T-helper 22 cell (primary cell): ENCODE results near the gene KRTAP21-1.
"Not testable (repeated sequence)": the region's sequence is repeated elsewhere in the genome, so short reads cannot be mapped to it uniquely, and the experiment has no call there.

ENCODE experiments used
- DNase-seq: peaks from one replicate; pipeline ENCODE4 v3.0.0-alpha.2; 2020; ENCODE audit warnings: low read depth

KRTAP21-1 gene

GRCh38 chr21:30755328-30755727 is at the start of gene KRTAP21-1:
KRTAP21-1 (minus strand) TSS chr21:30755428; CDS start chr21:30755378, 50 bp downstream.
- DNase-seq = not testable (repeated sequence)

- no peak for DNase-seq
Measured at GRCh38 chr21:30800605-30801004, 45.4 kb upstream of the KRTAP21-1 start.

GRCh38 chr21:30793581-30794314 is 38.5 kb upstream of the KRTAP21-1 start:
- no peak for DNase-seq

- DNase-seq = no peak
Measured at GRCh38 chr21:30779249-30779648, 24.0 kb upstream of the KRTAP21-1 start.

DNA sequence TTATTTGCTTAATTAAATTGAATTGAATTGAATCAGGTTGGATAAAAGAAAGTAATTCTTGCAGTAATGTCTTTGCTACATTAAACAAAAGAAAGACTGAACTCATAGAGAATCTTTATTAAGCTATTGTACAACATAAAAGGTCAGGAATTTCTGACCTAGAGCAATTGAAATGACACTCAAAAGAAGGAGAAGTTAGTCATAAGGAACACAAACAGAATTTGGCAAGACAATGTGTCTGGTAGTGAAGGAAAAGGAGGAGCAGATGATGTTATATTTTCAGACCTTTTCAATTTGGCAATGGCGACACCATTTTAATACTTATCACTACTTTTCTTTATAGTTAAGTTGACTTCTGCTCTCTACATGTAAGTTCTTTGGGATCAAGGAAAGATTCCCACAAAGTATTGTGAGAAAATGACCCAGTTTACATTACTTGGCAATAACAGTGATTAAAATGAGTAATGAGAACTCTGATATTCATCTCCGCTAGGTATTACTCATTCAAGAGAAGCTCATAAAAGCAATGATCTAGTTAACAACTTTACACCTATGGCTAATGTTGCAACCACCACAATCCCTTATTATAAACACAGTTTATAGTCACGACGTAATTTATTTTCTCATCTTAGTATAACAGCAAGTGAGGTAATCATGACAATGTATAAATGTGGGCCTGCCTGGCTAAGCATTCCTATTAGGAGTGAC is 14.7 kb upstream of the KRTAP21-1 start:
- no peak for DNase-seq

DNA sequence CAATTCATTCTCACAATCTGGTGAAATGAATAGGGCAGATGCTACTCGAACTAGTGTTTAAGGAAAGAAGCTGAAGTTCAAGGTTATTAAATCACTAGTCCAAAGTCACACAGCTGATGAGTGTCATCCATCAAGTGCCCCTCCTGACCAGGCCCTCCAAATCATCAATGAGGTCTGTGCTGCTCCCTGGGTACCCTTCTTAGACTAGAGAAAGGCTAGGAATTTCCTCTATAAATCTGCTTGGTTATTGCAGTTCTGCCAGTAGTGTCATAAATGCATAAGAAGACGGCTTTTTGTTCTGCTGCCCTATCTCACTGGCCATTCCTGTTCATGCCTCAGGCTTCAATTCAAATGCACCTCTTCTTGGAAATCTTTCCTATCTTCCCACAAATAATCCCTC is 5.5 kb upstream of the KRTAP21-1 start:
- no peak for DNase-seq

DNA sequence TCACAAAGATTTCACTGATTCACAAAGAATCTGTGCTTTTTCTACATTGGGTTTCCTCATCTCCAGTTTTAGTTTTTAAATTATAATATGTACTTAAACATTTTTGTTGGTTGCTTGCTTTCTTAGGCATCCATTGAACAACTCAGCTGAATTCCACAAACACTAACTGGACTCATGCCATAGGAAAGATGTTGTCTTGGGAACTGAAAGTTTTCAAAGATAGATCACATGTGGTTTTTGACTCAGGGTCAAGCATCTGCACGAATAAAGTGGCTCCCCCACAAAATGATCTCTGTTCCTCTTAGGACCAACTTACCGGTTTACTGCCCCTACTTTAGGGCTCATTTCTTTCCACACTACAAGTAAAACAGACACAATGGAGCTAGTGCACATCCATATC is 3.1 kb upstream of the KRTAP21-1 start:
- DNase-seq = no peak

DNA sequence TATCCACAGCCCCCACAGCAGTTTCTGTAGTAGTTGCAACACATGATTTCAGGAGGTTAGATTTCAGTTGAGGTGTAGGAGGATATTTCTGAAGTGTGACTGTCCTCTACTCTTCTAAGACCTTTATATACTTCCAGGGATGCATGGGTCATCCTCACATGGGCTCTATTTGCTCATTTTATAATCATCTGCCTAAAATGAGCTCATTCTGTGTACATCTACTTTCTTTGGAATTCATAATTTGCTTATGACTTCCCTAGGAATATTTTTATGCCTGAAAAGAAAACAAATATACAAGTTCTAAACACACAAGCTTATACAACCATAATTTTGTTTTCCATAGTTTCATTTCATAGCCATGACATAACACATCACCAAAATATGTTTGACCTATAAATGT is 8.1 kb downstream of the KRTAP21-1 start, which contains the start of gene KRTAP21-2:
Gene KRTAP21-2, minus strand, starts transcription at position 101 of the 400 bp plus-strand sequence. Its CDS starts 57 bp downstream, at position 44.
- no peak for DNase-seq

GRCh38 chr21:30740462-30740861 is 14.8 kb downstream of the KRTAP21-1 start:
- DNase-seq = no peak

DNA sequence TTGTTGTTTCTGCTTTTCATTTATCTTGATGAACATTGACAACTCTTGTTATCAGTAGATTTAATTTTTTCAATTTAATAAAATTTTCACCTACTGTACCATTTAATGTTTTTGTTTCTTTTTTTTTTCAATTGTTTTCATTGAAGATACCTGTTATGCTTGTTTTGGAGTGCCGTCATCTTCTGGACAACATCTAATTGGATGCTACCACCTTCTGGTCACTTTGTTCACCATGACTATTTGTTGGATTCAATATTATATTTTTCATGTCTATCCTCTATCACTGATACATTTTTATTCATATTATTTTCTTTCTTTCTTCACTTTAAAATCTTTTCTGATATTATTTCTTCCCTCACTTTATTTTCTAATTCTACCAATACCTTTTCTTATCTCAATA is 22.2 kb downstream of the KRTAP21-1 start:
- no peak for DNase-seq

DNA sequence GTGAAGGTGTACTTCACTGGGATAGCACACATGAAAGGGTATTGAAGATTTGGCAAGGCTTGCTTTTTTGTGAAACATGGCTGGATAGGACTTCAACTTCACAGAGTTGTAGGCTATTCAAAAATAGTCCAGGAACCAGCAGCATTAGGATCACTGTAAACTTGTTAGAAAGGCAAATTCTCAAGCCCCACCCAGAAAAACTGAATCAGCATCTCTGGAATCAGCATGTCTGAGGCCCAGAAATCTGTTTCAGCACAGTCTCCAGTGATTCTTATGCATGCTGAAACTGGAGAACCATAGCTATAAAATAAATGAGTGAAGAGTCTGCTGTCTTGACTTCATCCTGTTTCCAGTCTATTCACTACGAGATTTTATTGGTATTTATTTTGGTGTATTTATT is 28.5 kb downstream of the KRTAP21-1 start:
- no peak for DNase-seq

GRCh38 chr21:30719401-30719800 is 35.8 kb downstream of the KRTAP21-1 start:
- DNase-seq = no peak

DNA sequence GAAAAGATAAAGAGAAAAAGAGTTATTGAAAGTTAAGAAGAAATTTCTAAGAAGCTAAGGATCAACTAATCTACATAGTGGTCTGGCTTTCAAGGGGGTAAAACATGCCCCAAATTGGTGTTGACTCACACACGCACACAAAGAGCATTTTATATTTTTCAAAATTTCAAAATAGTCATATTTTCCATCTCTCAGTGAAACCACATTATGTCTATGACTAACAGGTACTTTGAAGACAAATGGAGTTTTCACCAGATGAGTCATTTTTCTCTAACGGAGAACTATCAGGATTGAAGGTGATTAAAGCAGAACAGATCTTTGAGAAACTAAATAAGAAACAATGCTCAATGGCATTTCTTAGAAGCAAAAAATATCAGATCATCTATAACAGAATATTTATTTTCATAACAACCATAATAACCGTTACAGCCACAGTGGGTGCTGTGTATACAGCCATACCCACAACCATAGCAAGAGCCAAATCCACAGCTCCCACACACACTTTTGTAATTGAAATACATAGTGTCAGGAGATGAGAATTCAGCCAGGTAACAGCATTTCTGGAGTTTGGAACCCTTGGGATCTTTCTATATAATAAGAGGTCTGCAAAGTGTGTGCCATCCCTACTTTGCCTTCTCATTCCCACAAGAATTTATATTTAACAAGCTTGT is 36.9 kb downstream of the KRTAP21-1 start, which contains the start of gene KRTAP21-3:
Gene KRTAP21-3, minus strand, starts transcription at position 539 of the 671 bp plus-strand sequence. Its CDS starts 18 bp downstream, at position 521.
- no peak for DNase-seq

GRCh38 chr21:30717105-30717504 is 38.1 kb downstream of the KRTAP21-1 start:
- no peak for DNase-seq

- no peak for DNase-seq
Measured at GRCh38 chr21:30714946-30715345, 40.3 kb downstream of the KRTAP21-1 start.

DNA sequence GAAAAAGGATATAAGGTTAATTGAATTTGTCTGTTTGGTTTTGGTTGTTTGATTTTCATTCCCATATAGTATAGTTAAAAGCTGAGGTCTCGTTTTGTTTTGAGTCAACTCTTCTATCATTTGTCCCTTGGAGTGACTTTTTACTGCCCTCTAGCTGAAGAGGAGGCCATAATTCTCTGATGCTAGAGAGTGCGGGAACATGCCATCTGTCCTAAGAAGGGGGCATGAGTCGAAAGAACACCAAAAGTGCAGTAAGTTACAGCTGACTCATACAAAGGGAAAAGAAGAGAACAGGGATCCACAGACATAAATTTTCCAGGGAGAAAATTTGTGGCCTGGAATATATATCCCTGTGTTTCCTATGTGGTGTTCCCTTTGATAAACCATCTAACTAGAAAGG is 40.8 kb downstream of the KRTAP21-1 start:
- no peak for DNase-seq

- DNase-seq = no peak
Measured at GRCh38 chr21:30713766-30714165, 41.5 kb downstream of the KRTAP21-1 start.

DNA sequence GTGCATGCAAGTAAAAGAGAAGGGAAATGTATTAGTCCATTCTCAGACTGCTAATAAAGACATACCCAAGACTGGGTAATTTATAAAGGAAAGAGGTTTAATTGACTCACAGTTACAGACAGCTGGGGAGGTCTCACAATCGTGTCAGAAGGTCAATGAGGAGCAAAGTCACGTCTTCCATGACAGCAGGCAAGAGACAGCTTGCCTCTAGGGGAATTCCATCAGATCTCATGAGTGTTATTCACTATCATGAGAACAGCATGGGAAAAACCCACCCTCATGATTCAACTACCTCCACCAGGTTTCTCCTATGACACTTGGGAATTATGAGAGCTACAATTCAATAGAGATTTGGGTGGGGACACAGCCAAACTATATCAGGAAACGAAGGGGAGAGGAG is 44.7 kb downstream of the KRTAP21-1 start:
- DNase-seq = no peak

DNA sequence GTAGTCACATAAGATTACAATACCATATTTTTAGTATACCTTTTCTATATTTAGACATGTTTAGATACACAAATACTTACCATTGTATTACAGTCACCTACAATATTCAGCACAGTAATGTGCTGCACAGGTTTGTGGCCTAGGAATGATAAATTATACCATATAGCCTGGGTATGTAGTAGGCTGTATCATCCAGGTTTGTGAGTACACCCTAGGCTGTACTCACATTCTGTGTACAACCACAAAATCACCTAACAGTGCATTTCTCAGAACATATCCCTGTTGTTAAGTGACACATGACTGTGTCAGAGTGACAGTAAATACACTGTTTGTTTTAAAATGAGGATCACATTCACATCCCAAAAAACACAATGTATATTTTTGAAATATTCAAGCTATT is 47.8 kb downstream of the KRTAP21-1 start:
- DNase-seq = no peak
